ENCODE data around the gene GPR146. TPM values are rescaled to one million over a fixed set of nuclear protein-coding genes. Genes with fewer than 3 reads are reported as not detected.

Gene GPR146
- total RNA-seq, 2 experiments from 2014 or later = 9.9 to 13.7 TPM

- intact Hi-C loops (cut with DNase I, micrococcal nuclease) = no loop called here
- ATAC-seq (ENCODE audit: poor library complexity) (no peak), DNase-seq (no peak)
- TF ChIP-seq CTCF (IDR thresholded peaks at IDR 0.05) = no peak
- H3K4me1 ChIP-seq (ENCODE audit: insufficient read depth, low read length) = peaks cover 35% of the 10 kb centered on the region
- no peaks in the 10 kb centered on the region for H3K27me3 ChIP-seq (ENCODE audit: control insufficient read depth in 1 of 2, insufficient read depth in 2 of 2, low read length in 2 of 2)
- no peaks in the 10 kb centered on the region for H3K9me3 Mint-ChIP-seq
- no peaks in the 10 kb centered on the region for H3K27me3 Mint-ChIP-seq
- H3K27ac Mint-ChIP-seq = no peak overlapping the region
- no peak overlapping the region for H3K27ac ChIP-seq (ENCODE audit: low read depth in 1 of 2, low read length in 2 of 2)
- H3K36me3 ChIP-seq (ENCODE audit: insufficient read depth, low read length) = peaks cover 9% of the 10 kb centered on the region
- POLR2A ChIA-PET = no interaction called here
- no peak overlapping the region for H3K4me3 Mint-ChIP-seq
- H3K36me3 Mint-ChIP-seq (ENCODE audit: low read depth) = peaks cover 15% of the 10 kb centered on the region
- no peak overlapping the region for H3K4me3 ChIP-seq (ENCODE audit: low read length)
- peaks cover 0 to 19% of the 10 kb centered on the region in 2 experiments for H3K9me3 ChIP-seq (ENCODE audit: control insufficient read depth in 1 of 2, insufficient read depth in 1 of 2, low read length in 2 of 2)
- CTCF ChIA-PET = no interaction called here
- H3K4me1 Mint-ChIP-seq (ENCODE audit: low read depth) = peaks cover 15% of the 10 kb centered on the region
Measured at GRCh38 chr7:1013581-1013980, 30.8 kb upstream of the GPR146 start.

- Histone ChIP-seq H3K4me1 (ENCODE audit: insufficient read depth, low read length) (peaks cover 35% of the 10 kb centered on the region), H3K27me3 (ENCODE audit: control insufficient read depth in 1 of 2, insufficient read depth in 2 of 2, low read length in 2 of 2) (no peaks in the 10 kb centered on the region), H3K9me3 (ENCODE audit: control insufficient read depth in 1 of 2, insufficient read depth in 1 of 2, low read length in 2 of 2) (peaks cover 0 to 25% of the 10 kb centered on the region in 2 experiments), H3K27ac (ENCODE audit: low read depth in 1 of 2, low read length in 2 of 2) (no peak overlapping the region), H3K36me3 (ENCODE audit: insufficient read depth, low read length) (peaks cover under 1% of the 10 kb centered on the region), H3K4me3 (ENCODE audit: low read length) (no peak overlapping the region)
- no peak overlapping the region for H3K4me3 Mint-ChIP-seq
- no peak for ATAC-seq (ENCODE audit: poor library complexity)
- no peak for DNase-seq
- no peak for TF ChIP-seq CTCF (IDR thresholded peaks at IDR 0.05)
- ChIA-PET POLR2A (no interaction called here), CTCF (no interaction called here)
- intact Hi-C loops (cut with DNase I, micrococcal nuclease) = no loop called here
- no peaks in the 10 kb centered on the region for H3K27me3 Mint-ChIP-seq
- no peaks in the 10 kb centered on the region for H3K9me3 Mint-ChIP-seq
- H3K4me1 Mint-ChIP-seq (ENCODE audit: low read depth) = peaks cover 15% of the 10 kb centered on the region
- no peak overlapping the region for H3K27ac Mint-ChIP-seq
- H3K36me3 Mint-ChIP-seq (ENCODE audit: low read depth) = peaks cover 14% of the 10 kb centered on the region
Measured at GRCh38 chr7:1014681-1015080, 29.7 kb upstream of the GPR146 start.

- Histone ChIP-seq H3K4me1 (ENCODE audit: insufficient read depth, low read length) (peaks cover 34% of the 10 kb centered on the region), H3K36me3 (ENCODE audit: insufficient read depth, low read length) (peaks cover under 1% of the 10 kb centered on the region), H3K4me3 (ENCODE audit: low read length) (no peak overlapping the region), H3K27me3 (ENCODE audit: control insufficient read depth in 1 of 2, insufficient read depth in 2 of 2, low read length in 2 of 2) (no peaks in the 10 kb centered on the region), H3K9me3 (ENCODE audit: control insufficient read depth in 1 of 2, insufficient read depth in 1 of 2, low read length in 2 of 2) (peaks cover 0 to 32% of the 10 kb centered on the region in 2 experiments), H3K27ac (ENCODE audit: low read depth in 1 of 2, low read length in 2 of 2) (no peak overlapping the region)
- no peak for TF ChIP-seq CTCF (IDR thresholded peaks at IDR 0.05)
- ChIA-PET POLR2A (no interaction called here), CTCF (no interaction called here)
- Mint-ChIP-seq H3K36me3 (ENCODE audit: low read depth) (peaks cover 14% of the 10 kb centered on the region), H3K27me3 (no peaks in the 10 kb centered on the region), H3K27ac (no peak overlapping the region), H3K9me3 (no peaks in the 10 kb centered on the region), H3K4me1 (ENCODE audit: low read depth) (peaks cover 15% of the 10 kb centered on the region), H3K4me3 (no peak overlapping the region)
- ATAC-seq (ENCODE audit: poor library complexity) = no peak
- intact Hi-C loops (cut with DNase I, micrococcal nuclease) = no loop called here
- DNase-seq = peak in 1 of 14 experiments; percentile 6
Measured at GRCh38 chr7:1015196-1016121, 28.9 kb upstream of the GPR146 start.

Measured in CD4-positive, alpha-beta T cell (primary cell).